CMK (cell line): ENCODE data around the gene SEMA3B.
"Not testable (repeated sequence)": the region's sequence is repeated elsewhere in the genome, so short reads cannot be mapped to it uniquely, and the experiment has no call there.

ENCODE experiments used
- DNase-seq: peaks from one replicate; pipeline ENCODE4 v3.0.0-alpha.2; 2010; ENCODE audit warnings: low read depth

SEMA3B gene

GRCh38 chr3:50272911-50273688, 4.2 kb downstream of the SEMA3B start:
- DNase-seq = no peak

GRCh38 chr3:50273689-50274065, 4.7 kb downstream of the SEMA3B start:
- DNase-seq = no peak

DNA sequence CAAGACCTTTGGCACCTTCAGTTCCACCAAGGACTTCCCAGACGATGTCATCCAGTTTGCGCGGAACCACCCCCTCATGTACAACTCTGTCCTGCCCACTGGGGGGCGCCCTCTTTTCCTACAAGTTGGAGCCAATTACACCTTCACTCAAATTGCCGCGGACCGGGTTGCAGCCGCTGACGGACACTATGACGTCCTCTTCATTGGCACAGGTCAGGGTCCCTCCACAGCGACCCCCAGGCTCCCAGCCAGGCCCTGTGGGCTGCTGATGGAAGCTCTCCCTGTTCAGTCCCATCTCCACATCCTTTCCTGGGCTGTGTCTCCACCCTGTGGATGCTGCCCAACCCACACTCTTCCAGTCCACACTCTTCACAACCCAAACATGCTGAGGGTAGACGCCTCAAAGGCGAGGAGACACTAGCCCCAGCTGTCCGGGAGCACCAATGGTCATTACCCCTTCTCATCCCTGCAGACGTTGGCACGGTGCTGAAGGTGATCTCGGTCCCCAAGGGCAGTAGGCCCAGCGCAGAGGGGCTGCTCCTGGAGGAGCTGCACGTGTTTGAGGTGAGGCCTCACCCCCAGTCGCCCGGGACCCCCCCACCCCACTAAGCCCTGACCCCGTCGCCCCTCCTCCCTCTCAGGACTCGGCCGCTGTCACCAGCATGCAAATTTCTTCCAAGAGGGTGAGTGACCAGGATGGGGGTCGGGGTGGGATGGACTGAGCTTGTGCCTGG, 5.6 kb downstream of the SEMA3B start:
- DNase-seq = no peak

DNA sequence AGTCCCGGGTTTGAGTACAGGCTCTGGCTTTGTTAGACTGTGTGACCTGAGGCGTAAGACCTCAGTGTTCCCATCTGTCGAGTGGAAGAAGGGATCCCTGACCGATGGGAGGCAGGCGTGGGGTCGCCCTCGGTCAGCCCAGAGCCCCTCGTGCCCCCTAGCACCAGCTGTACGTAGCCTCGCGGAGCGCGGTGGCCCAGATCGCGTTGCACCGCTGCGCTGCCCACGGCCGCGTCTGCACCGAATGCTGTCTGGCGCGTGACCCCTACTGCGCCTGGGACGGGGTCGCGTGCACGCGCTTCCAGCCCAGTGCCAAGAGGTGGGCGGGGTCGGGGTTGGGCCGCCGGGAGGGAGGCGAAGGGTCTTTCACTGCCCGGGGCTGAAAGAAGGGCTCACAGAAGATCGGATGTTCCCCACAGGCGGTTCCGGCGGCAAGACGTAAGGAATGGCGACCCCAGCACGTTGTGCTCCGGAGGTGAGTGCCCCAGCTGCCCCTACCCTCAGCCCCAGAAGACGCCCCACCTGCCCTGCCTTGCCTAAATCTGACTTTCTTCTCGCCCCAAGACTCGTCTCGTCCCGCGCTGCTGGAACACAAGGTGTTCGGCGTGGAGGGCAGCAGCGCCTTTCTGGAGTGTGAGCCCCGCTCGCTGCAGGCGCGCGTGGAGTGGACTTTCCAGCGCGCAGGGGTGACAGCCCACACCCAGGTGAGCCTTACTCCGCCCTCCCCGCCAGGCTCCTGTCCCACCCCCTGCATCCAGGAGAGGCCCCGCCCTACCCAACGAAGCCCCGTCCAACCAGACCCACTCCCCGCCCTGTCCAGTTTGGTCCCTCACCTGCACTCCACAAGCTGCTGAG, 6.4 kb downstream of the SEMA3B start:
- no peak for DNase-seq

- no peak for DNase-seq
Observed at GRCh38 chr3:50275996-50276761, 7.2 kb downstream of the SEMA3B start.

GRCh38 chr3:50276762-50277101, 7.8 kb downstream of the SEMA3B start:
- no peak for DNase-seq

DNA sequence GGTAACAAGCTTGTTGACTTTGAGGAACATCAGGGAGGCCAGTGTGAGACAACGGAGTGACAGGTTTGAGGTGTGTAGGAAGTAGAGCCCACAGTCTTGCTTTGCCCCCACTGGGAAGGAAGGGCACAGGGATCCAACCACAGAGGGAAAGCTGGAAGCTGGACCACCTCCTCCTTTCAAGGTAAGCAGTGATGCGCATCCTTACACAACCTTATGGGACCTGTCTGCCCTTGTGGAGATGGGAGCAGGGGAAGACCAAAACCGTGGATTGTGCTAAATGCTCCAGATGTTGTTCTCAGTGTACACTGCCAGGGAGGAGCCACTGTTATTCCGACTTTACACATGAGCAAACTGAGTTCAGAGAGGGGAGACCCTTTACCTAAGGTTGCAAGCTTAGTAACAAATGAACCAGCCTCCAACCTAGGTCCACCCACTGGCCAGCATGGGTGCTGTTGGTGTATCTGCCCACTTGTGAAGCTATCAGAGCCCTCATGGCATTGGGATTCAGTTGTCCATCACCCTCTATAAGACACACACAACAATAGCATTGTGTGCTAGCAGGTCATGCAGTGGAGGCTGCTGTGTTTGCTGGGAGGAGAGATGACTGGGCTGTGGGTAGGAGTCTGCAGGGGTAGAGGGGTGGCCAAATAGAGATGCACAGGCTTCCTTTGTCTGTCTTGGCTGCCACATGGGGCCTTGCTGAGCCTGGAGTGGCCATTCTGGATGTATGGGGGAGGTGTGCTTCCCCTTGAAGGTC, 9.4 kb downstream of the SEMA3B start:
- no peak for DNase-seq

- no peak for DNase-seq
Observed at GRCh38 chr3:50278880-50279224, 9.9 kb downstream of the SEMA3B start, which contains the start of gene LSMEM2. TSS of gene LSMEM2 (plus strand) at chr3:50279087. CDS start at chr3:50279114, 27 bp downstream.

DNA sequence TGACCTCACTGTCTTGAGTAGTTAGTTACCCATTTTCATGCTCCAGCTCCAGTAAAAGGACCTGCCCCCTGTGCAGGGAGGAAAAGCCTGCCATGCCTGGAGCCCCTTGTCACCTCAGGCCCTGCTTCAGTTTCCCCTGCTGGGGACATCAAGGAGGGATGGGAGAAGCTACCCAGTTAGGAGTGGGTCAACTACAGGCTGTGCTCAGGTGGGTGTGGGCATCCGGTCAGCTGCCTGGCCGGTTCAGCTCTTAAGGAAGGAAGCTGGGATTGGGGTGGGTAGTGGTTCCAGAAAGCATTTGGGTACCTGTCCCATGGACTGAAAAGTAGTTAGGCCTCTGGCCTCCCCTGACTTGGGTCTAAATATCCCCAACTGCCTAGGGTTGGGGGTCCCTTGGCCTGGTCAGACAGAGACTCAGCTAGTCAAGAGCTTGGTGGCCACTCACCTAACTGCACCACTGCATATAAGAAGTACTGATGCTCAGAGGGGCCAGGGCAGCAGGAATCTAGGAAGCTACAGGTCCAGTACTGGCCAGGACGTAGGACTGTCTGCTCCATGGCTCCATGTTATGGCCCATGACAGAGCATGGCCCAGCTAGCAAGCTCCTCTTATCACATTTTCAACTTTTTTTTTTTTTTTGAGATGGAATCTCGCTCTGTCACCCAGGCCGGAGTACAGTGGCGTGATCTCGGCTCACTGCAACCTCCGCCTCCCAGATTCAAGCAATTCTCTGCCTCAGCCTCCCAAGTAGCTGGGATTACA, 10.5 kb downstream of the SEMA3B start:
- DNase-seq = no peak

DNA sequence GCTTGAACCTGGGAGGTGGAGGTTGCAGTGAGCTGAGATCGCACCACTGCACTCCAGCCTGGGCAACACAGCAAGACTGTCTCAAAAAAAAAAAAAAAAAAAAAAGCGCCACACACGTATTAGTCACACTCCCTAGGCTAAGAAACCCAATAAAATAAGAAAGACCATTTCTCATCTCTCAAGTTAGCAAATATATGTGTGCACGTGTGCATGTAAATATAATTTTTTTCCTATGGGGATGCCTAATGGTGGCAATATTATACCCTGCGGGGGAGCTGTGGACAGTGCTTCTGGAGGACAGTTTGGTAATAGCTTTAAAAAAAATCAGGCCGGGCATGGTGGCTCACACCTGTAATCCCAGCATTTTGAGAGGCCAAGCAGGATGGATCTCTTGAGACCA, 15.2 kb downstream of the SEMA3B start:
- DNase-seq = not testable (repeated sequence)

- no peak for DNase-seq
Observed at GRCh38 chr3:50286322-50287227, 17.6 kb downstream of the SEMA3B start.

DNA sequence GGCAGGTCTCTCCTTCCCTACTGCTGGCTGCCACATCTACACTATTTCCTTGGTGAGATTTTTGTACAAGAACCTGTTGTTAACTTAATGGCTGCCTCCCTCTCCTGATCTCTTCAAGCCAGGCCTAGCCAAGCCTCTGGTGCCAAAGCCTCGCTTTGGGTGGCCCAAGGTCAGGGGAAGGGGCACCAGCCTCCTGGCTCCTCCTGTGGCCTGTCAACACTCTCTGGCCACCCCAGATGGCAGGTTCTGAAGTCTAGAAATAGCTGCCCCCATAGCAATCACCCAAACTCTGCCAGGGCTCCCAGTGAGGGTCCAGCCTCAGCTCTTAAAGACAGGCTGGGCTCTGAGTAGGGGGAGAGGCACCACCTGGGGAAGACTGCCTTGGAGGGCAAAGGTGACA, 18.3 kb downstream of the SEMA3B start:
- no peak for DNase-seq

DNA sequence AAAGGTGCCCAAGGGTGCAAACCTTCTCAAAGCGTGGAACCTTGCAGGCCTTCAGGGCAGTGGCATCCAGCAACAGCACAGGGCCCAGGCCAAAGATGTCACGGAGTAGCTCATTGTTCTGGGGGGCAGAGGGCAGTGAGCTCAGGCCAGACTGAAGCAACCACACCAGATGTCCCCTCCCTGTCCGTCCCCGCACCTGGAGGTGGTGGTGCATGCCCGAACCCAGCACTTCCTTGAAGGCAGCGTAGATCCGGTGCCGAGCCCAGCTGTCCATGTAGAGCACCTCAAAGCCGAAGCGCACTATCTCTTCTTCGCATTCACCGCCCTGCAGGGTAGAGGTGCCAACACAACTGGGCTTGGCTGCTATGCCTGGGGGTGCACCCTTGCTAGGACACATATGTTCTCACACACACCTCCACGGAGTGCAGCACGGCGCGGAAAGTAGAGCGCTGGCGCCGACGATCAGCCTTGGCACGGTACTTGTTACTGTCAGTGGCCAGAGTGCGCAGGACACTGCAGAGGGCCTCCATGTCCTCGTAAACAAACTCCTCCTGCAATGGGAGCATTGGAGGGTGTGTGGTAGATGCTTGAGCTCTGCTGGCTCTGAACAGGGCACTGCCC, 19.6 kb downstream of the SEMA3B start:
- no peak for DNase-seq

DNA sequence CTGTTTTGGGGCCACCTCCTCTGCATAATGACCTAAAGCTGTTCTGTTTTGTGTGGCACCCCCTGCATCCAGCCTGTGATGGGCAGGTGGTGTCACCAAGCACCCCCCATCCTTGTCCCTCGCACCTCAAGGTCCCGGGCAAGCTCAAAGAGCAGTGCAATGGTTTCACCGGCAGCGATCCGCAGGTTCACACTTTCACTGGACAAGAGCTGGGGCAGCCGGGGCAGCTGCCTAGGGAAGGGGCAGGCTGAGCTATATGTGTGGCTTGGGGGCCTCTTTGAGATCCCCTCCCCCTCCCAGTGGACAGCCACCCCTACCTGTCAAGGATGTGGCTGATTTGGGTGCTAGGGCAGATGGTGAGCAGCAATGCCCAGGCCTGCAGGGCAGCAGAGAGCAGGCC, 20.2 kb downstream of the SEMA3B start:
- DNase-seq = no peak

- no peak for DNase-seq
Observed at GRCh38 chr3:50290161-50290641, 21.3 kb downstream of the SEMA3B start.

DNA sequence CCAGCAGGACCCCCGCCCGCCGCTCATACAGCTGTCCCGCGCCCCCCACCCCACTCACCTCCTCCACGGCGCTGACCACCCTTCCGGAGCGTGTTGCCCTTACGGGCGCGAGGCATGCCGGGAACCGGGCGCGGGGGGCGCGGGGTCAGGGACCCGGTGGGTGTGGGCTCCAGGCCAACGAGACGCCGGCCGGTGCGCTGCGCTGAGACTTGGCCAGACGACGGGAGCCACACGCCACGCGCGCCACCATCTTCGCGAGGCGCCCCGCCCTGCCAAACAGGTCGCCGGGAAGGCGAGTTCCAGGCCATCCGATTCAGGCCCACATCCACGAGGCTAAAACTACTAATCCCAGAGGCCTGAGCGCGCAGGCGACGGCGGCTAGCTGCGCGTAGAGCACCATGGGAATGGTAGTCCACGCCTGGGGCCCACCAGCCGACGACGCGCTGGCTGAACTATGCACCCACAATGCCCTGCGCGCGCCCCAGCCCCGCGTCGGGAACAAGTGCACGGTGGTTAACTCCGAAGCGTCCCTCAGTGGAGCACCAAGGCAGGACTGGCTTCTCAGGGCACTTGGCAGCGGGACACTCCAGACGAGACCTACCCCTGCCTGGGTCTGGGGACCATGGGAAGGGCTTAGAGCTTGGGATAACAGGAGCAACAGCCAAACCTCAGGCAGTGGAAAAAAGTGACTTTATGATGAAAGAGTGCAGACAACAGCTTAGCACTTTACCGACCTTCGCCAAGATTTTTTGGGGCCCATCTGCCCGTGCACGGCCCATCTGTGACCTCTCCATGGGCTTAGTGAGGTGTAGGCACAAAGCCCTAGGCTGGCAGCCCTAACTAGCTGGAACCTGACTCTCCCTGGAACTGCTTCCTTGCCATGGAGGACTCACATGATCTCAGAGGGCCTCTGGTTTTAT, 23.5 kb downstream of the SEMA3B start, which contains the start of gene IFRD2:
TSS of gene IFRD2 (minus strand) at position 271 of the 920 bp plus-strand sequence. CDS start at position 116, 155 bp downstream.
- peak; percentile 95 for DNase-seq

GRCh38 chr3:50293079-50293801, 24.3 kb downstream of the SEMA3B start:
- DNase-seq = no peak
